SK-N-SH treated with all-trans-retinoic acid at 6 μM for 48 hours (cell line): Measurements from ENCODE around the gene RANBP1.

ENCODE experiments used
- BACH2 ChIP-seq: fragments of 250-450 bp; sonication (Bioruptor Pico); IDR thresholded peaks from 2 replicates; pipeline ENCODE4 v1.9.0; 2021; ENCODE audit warnings: mild to moderate bottlenecking, borderline replicate concordance
- CSDC2 ChIP-seq: fragments of 250-450 bp; sonication (Bioruptor Pico); IDR thresholded peaks from 2 replicates; pipeline ENCODE4 v1.5.0; 2020; ENCODE audit warnings: mild to moderate bottlenecking, moderate library complexity
- GLIS3 ChIP-seq: fragments of 250-450 bp; sonication (Bioruptor Pico); IDR thresholded peaks from 2 replicates; pipeline ENCODE4 v1.5.0; 2020; ENCODE audit warnings: mild to moderate bottlenecking, moderate library complexity
- ISL1 ChIP-seq: fragments of 250-450 bp; sonication (Bioruptor Pico); IDR thresholded peaks from 2 replicates; pipeline ENCODE4 v2.1.2; 2022; ENCODE audit warnings: mild to moderate bottlenecking, moderate library complexity
- OSR1 ChIP-seq: fragments of 250-450 bp; sonication (Bioruptor Pico); IDR thresholded peaks from 2 replicates; pipeline ENCODE4 v1.8.0; 2022; ENCODE audit warnings: moderate library complexity, mild to moderate bottlenecking, inconsistent platforms
- RARB ChIP-seq: fragments of 250-450 bp; sonication (Bioruptor Pico); IDR thresholded peaks from 2 replicates; pipeline ENCODE4 v1.8.0; 2021; ENCODE audit warnings: mild to moderate bottlenecking, moderate library complexity
- TCF4 ChIP-seq: fragments of 250-450 bp; sonication (Bioruptor Pico); IDR thresholded peaks from 2 replicates; pipeline ENCODE4 v1.8.0; 2021; ENCODE audit warnings: mild to moderate bottlenecking, moderate library complexity, borderline replicate concordance
- TOX ChIP-seq: fragments of 250-450 bp; sonication (Bioruptor Pico); IDR thresholded peaks from 2 replicates; pipeline ENCODE4 v1.8.0; 2021; ENCODE audit warnings: mild to moderate bottlenecking, moderate library complexity, borderline replicate concordance
- ZNF565 ChIP-seq: fragments of 450-650 bp; formaldehyde crosslinking; conservative IDR thresholded peaks from 2 replicates; pipeline ENCODE4 v1.5.0; 2020; ENCODE audit warnings: low read depth, mild to moderate bottlenecking, moderate library complexity
- TF ChIP-seq, protein P1 (sequence below): fragments of 250-450 bp; sonication (Bioruptor Pico); IDR thresholded peaks from 2 replicates; pipeline ENCODE4 v1.5.1; 2021; ENCODE audit warnings: mild to moderate bottlenecking, moderate library complexity
- TF ChIP-seq, protein P2 (sequence below): fragments of 250-450 bp; sonication (Bioruptor Pico); IDR thresholded peaks from 2 replicates; pipeline ENCODE4 v1.5.0; 2020; ENCODE audit warnings: mild to moderate bottlenecking, moderate library complexity
- TF ChIP-seq, protein P3 (sequence below): fragments of 250-450 bp; sonication (Bioruptor Pico); IDR thresholded peaks from 2 replicates; pipeline ENCODE4 v1.5.1; 2020; ENCODE audit warnings: low read depth, mild to moderate bottlenecking, moderate library complexity
- TF ChIP-seq, protein P4 (sequence below): fragments of 250-450 bp; sonication (Bioruptor Pico); IDR thresholded peaks from 2 replicates; pipeline ENCODE4 v1.8.0; 2021; ENCODE audit warnings: low read depth, mild to moderate bottlenecking, moderate library complexity, borderline replicate concordance

DNA sequence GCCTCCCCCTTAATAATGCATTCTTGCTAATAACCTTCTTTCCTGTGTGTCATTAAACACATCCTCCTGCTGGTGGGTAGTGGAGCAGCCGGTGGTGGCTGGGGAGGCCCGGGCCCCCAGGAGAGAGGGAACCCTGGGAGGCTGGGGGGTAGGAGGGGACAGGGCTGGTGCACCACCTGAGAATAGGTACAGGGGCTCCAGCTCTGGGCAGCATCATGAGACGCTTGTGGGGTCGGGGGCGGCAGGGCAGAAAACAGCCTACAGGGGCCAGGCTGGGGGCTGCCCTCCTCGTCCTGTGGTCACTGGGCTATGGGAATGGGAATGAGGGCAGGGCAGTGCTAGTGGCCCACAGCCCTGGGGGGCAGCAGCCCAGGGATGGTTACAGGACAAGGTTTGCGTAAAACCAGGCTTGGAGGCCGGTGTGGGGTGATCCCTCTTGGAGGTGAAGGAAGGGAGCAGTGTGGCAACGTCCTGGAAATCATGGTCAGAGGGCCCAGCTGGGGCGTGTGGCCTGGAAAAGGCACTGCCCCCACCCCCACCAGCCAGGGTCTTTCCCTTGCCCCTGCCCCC, 53.4 kb downstream of the RANBP1 start:
- TF ChIP-seq ZNF565 (CRISPR knock-in tag), result no peak
- TF ChIP-seq, protein P1, sequence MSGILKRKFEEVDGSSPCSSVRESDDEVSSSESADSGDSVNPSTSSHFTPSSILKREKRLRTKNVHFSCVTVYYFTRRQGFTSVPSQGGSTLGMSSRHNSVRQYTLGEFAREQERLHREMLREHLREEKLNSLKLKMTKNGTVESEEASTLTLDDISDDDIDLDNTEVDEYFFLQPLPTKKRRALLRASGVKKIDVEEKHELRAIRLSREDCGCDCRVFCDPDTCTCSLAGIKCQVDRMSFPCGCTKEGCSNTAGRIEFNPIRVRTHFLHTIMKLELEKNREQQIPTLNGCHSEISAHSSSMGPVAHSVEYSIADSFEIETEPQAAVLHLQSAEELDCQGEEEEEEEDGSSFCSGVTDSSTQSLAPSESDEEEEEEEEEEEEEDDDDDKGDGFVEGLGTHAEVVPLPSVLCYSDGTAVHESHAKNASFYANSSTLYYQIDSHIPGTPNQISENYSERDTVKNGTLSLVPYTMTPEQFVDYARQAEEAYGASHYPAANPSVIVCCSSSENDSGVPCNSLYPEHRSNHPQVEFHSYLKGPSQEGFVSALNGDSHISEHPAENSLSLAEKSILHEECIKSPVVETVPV (CRISPR knock-in tag), result no peak
- no peak for TF ChIP-seq OSR1 (CRISPR knock-in tag)
- no peak for TF ChIP-seq ISL1 (CRISPR knock-in tag)
- TF ChIP-seq, protein P2, sequence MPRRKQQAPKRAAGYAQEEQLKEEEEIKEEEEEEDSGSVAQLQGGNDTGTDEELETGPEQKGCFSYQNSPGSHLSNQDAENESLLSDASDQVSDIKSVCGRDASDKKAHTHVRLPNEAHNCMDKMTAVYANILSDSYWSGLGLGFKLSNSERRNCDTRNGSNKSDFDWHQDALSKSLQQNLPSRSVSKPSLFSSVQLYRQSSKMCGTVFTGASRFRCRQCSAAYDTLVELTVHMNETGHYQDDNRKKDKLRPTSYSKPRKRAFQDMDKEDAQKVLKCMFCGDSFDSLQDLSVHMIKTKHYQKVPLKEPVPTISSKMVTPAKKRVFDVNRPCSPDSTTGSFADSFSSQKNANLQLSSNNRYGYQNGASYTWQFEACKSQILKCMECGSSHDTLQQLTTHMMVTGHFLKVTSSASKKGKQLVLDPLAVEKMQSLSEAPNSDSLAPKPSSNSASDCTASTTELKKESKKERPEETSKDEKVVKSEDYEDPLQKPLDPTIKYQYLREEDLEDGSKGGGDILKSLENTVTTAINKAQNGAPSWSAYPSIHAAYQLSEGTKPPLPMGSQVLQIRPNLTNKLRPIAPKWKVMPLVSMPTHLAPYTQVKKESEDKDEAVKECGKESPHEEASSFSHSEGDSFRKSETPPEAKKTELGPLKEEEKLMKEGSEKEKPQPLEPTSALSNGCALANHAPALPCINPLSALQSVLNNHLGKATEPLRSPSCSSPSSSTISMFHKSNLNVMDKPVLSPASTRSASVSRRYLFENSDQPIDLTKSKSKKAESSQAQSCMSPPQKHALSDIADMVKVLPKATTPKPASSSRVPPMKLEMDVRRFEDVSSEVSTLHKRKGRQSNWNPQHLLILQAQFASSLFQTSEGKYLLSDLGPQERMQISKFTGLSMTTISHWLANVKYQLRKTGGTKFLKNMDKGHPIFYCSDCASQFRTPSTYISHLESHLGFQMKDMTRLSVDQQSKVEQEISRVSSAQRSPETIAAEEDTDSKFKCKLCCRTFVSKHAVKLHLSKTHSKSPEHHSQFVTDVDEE (CRISPR knock-in tag), result no peak
- TF ChIP-seq TOX (CRISPR knock-in tag), result no peak
- TF ChIP-seq, protein P3, sequence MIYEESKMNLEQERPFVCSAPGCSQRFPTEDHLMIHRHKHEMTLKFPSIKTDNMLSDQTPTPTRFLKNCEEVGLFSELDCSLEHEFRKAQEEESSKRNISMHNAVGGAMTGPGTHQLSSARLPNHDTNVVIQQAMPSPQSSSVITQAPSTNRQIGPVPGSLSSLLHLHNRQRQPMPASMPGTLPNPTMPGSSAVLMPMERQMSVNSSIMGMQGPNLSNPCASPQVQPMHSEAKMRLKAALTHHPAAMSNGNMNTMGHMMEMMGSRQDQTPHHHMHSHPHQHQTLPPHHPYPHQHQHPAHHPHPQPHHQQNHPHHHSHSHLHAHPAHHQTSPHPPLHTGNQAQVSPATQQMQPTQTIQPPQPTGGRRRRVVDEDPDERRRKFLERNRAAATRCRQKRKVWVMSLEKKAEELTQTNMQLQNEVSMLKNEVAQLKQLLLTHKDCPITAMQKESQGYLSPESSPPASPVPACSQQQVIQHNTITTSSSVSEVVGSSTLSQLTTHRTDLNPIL (CRISPR knock-in tag), result no peak
- TF ChIP-seq RARB (CRISPR knock-in tag), result no peak
- no peak for TF ChIP-seq CSDC2 (CRISPR knock-in tag)
- TF ChIP-seq BACH2 (CRISPR knock-in tag), result no peak
- TF ChIP-seq, protein P4, sequence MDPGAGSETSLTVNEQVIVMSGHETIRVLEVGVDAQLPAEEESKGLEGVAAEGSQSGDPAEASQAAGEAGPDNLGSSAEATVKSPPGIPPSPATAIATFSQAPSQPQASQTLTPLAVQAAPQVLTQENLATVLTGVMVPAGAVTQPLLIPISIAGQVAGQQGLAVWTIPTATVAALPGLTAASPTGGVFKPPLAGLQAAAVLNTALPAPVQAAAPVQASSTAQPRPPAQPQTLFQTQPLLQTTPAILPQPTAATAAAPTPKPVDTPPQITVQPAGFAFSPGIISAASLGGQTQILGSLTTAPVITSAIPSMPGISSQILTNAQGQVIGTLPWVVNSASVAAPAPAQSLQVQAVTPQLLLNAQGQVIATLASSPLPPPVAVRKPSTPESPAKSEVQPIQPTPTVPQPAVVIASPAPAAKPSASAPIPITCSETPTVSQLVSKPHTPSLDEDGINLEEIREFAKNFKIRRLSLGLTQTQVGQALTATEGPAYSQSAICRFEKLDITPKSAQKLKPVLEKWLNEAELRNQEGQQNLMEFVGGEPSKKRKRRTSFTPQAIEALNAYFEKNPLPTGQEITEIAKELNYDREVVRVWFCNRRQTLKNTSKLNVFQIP (CRISPR knock-in tag), result no peak
- TF ChIP-seq GLIS3 (CRISPR knock-in tag), result no peak
- no peak for TF ChIP-seq TCF4 (CRISPR knock-in tag)
